Left lung (tissue), 10 donors: ENCODE data around the gene KRT1. TPM values are rescaled to one million over a fixed set of nuclear protein-coding genes. Genes with fewer than 3 reads are reported as not detected.

ENCODE experiments used
- ATAC-seq: fragments of 200-7000 bp; cut with Tn5 transposase; one replicate; pipeline ENCODE4 v1.9.1; 2020; ENCODE audit warnings: moderate library complexity
- DNase-seq, 4 donors: peaks; one replicate each; pipeline ENCODE4 v3.0.0-alpha.2; 2013 to 2020
- H3K27ac ChIP-seq, 2 donors: fragments of 200-600 bp; sonication (generic) in 1 of 2; one replicate each; pipeline versions ENCODE4 v1.5.0 to v1.8.0; 2020 to 2021
- H3K27me3 ChIP-seq, 2 donors: fragments of 200-600 bp; sonication (generic) in 1 of 2; one replicate each; pipeline versions ENCODE4 v1.5.0 to v1.8.0; 2020 to 2021
- H3K36me3 ChIP-seq, 2 donors: fragments of 200-600 bp; sonication (generic) in 1 of 2; one replicate each; pipeline versions ENCODE4 v1.5.0 to v1.8.0; 2020 to 2021
- H3K4me1 ChIP-seq, 2 donors: fragments of 200-600 bp; one replicate each; pipeline ENCODE4 v1.8.0; 2021
- H3K4me3 ChIP-seq, 2 donors: fragments of 200-600 bp; sonication (generic) in 1 of 2; one replicate each; pipeline versions ENCODE4 v1.5.0 to v1.8.0; 2020 to 2021; ENCODE audit warnings: mild to moderate bottlenecking in 1 of 2
- H3K9me3 ChIP-seq, 2 donors: fragments of 200-600 bp; sonication (generic) in 1 of 2; one replicate each; pipeline versions ENCODE4 v1.5.0 to v1.8.0; 2020 to 2021
- intact Hi-C, 2 donors: fragments of 100-400 bp; cut with DNase I; formaldehyde crosslinking; loops; one replicate each; pipeline versions ENCODE4 v1.11.2 to v1.14.2; 2022
- polyA plus RNA-seq, 6 donors: library from polyadenylated mRNA; unstranded; fragments of 120-200 nt; gene quantifications; one replicate each; pipeline ENCODE4 v1.2.1, GENCODE V29; 2013; ENCODE audit not compliant: insufficient read length in 6 of 6
- total RNA-seq, 2 donors: library from RNA; stranded (reverse); fragmentation: NEBNext Ultra II Directional; extraction: Animal tissue kit (Norgen Biotek cat#: 25700); gene quantifications; one replicate each; pipeline ENCODE4 v1.2.1, GENCODE V29; 2021
- TF ChIP-seq, protein P1 (sequence below), 2 donors: fragments of 200-600 bp; sonication (generic) in 1 of 2; IDR thresholded peaks; one replicate each; pipeline versions ENCODE4 v1.5.0 to v1.8.0; 2021; ENCODE audit warnings: antibody characterized with exemption in 2 of 2
- donor health status: DM: no; HTN: yes; CAD: no.
- donor health status: DM: no; HTN: no; CAD: no.

KRT1 gene
- total and polyA plus RNA-seq, 8 donors = 0.33 to 0.95 (median 0.50) TPM; not detected in 1

- Histone ChIP-seq H3K4me3 (no peak overlapping the region), H3K27me3 (peaks cover 0 to 25% of the 10 kb centered on the region in 2 donors), H3K9me3 (no peaks in the 10 kb centered on the region), H3K36me3 (no peaks in the 10 kb centered on the region), H3K4me1 (no peaks in the 10 kb centered on the region), H3K27ac (no peak overlapping the region)
- ATAC-seq = no peak
- intact Hi-C loops = no loop called here
- TF ChIP-seq, protein P1, sequence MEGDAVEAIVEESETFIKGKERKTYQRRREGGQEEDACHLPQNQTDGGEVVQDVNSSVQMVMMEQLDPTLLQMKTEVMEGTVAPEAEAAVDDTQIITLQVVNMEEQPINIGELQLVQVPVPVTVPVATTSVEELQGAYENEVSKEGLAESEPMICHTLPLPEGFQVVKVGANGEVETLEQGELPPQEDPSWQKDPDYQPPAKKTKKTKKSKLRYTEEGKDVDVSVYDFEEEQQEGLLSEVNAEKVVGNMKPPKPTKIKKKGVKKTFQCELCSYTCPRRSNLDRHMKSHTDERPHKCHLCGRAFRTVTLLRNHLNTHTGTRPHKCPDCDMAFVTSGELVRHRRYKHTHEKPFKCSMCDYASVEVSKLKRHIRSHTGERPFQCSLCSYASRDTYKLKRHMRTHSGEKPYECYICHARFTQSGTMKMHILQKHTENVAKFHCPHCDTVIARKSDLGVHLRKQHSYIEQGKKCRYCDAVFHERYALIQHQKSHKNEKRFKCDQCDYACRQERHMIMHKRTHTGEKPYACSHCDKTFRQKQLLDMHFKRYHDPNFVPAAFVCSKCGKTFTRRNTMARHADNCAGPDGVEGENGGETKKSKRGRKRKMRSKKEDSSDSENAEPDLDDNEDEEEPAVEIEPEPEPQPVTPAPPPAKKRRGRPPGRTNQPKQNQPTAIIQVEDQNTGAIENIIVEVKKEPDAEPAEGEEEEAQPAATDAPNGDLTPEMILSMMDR (IDR thresholded peaks at IDR 0.05) = no peak
- no peak for DNase-seq
Observed at GRCh38 chr12:52628111-52628507, 52.1 kb downstream of the KRT1 start.

GRCh38 chr12:52627395-52628110 is 52.7 kb downstream of the KRT1 start:
- Histone ChIP-seq H3K9me3 (no peaks in the 10 kb centered on the region), H3K27ac (no peak overlapping the region), H3K27me3 (peaks cover 0 to 25% of the 10 kb centered on the region in 2 donors), H3K4me1 (no peaks in the 10 kb centered on the region), H3K4me3 (no peak overlapping the region), H3K36me3 (no peaks in the 10 kb centered on the region)
- intact Hi-C loops = no loop called here
- DNase-seq = no peak
- TF ChIP-seq, protein P1 (IDR thresholded peaks at IDR 0.05) = no peak
- ATAC-seq = no peak

Other genes starting within 250 kb of the KRT1 start
- gene KRT75, start 246.0 kb downstream of the KRT1 start, total RNA-seq = not detected
- not detected for gene KRT75, start 246.0 kb downstream of the KRT1 start, polyA plus RNA-seq
- not detected for gene KRT6B, start 228.3 kb downstream of the KRT1 start, total RNA-seq
- gene KRT6B, start 228.3 kb downstream of the KRT1 start, polyA plus RNA-seq = not detected
- gene KRT6C, start 206.6 kb downstream of the KRT1 start, total RNA-seq = not detected
- not detected for gene KRT6C, start 206.6 kb downstream of the KRT1 start, polyA plus RNA-seq
- gene KRT6A, start 187.2 kb downstream of the KRT1 start, total RNA-seq = 10 to 100 TPM; 24.4 to 32.0 TPM
- gene KRT6A, start 187.2 kb downstream of the KRT1 start, polyA plus RNA-seq = not detected
- gene KRT5, start 160.0 kb downstream of the KRT1 start, total RNA-seq = 1 to 10 TPM in 1 of 2 donors, under 1 TPM in 1; 0.79 to 9.8 TPM
- gene KRT5, start 160.0 kb downstream of the KRT1 start, polyA plus RNA-seq = under 1 TPM in 5 of 6 donors, not detected in 1; 0.30 to 0.85 (median 0.35) TPM
- not detected for gene KRT71, start 127.3 kb downstream of the KRT1 start, total RNA-seq
- gene KRT71, start 127.3 kb downstream of the KRT1 start, polyA plus RNA-seq = under 1 TPM in 4 of 6 donors, not detected in 2; 0.10 to 0.18 (median 0.15) TPM
- not detected for gene KRT74, start 106.6 kb downstream of the KRT1 start, total RNA-seq
- not detected for gene KRT74, start 106.6 kb downstream of the KRT1 start, polyA plus RNA-seq
- gene KRT72, start 78.9 kb downstream of the KRT1 start, total RNA-seq = not detected
- gene KRT72, start 78.9 kb downstream of the KRT1 start, polyA plus RNA-seq = under 1 TPM; 0.08 to 0.30 (median 0.21) TPM
- gene KRT73, start 61.8 kb downstream of the KRT1 start, total RNA-seq = not detected
- gene KRT73, start 61.8 kb downstream of the KRT1 start, polyA plus RNA-seq = under 1 TPM; 0.06 to 0.34 (median 0.20) TPM
- not detected for gene KRT2, start 28.2 kb downstream of the KRT1 start, total RNA-seq
- not detected for gene KRT2, start 28.2 kb downstream of the KRT1 start, polyA plus RNA-seq
- gene KRT77, start 23.1 kb upstream of the KRT1 start, total RNA-seq = not detected
- not detected for gene KRT77, start 23.1 kb upstream of the KRT1 start, polyA plus RNA-seq
- gene KRT76, start 96.9 kb upstream of the KRT1 start, total RNA-seq = not detected
- gene KRT76, start 96.9 kb upstream of the KRT1 start, polyA plus RNA-seq = not detected
- gene KRT3, start 115.7 kb upstream of the KRT1 start, total RNA-seq = not detected
- gene KRT3, start 115.7 kb upstream of the KRT1 start, polyA plus RNA-seq = not detected
- 1 to 10 TPM in 1 of 2 donors, under 1 TPM in 1; 0.47 to 9.4 TPM for gene KRT4, start 133.7 kb upstream of the KRT1 start, total RNA-seq
- gene KRT4, start 133.7 kb upstream of the KRT1 start, polyA plus RNA-seq = 1 to 10 TPM; 1.2 to 6.1 (median 2.6) TPM
- under 1 TPM; 0.32 to 0.58 TPM for gene KRT79, start 153.9 kb upstream of the KRT1 start, total RNA-seq
- gene KRT79, start 153.9 kb upstream of the KRT1 start, polyA plus RNA-seq = not detected
- not detected for gene KRT78, start 168.6 kb upstream of the KRT1 start, total RNA-seq
- under 1 TPM in 3 of 6 donors, not detected in 3; 0.14 to 0.21 (median 0.14) TPM for gene KRT78, start 168.6 kb upstream of the KRT1 start, polyA plus RNA-seq
- gene KRT8, start 224.7 kb upstream of the KRT1 start, total RNA-seq = 1,000 to 10,000 TPM in 1 of 2 donors, 100 to 1,000 TPM in 1; 583 to 1,126 TPM
- 100 to 1,000 TPM; 159 to 252 (median 185) TPM for gene KRT8, start 224.7 kb upstream of the KRT1 start, polyA plus RNA-seq